Umbilical cord (tissue), 2 donors: ENCODE measurements around the gene CHRD. TPM values are rescaled to one million over a fixed set of nuclear protein-coding genes. Genes with fewer than 3 reads are reported as not detected.

ENCODE experiments used
- DNase-seq: peaks from one replicate; pipeline ENCODE4 v3.0.0-alpha.2; 2015; ENCODE audit warnings: low spot score
- total RNA-seq: library from RNA; depleted of rRNA; stranded (reverse); fragments of >200 nt; gene quantifications from one replicate; pipeline ENCODE4 v1.2.3, GENCODE V29; 2014; ENCODE audit warnings: low replicate concordance; ENCODE audit not compliant: insufficient read depth

The CHRD gene
- total RNA-seq, 1 donor from 2014 or later: 13.7 TPM

DNA sequence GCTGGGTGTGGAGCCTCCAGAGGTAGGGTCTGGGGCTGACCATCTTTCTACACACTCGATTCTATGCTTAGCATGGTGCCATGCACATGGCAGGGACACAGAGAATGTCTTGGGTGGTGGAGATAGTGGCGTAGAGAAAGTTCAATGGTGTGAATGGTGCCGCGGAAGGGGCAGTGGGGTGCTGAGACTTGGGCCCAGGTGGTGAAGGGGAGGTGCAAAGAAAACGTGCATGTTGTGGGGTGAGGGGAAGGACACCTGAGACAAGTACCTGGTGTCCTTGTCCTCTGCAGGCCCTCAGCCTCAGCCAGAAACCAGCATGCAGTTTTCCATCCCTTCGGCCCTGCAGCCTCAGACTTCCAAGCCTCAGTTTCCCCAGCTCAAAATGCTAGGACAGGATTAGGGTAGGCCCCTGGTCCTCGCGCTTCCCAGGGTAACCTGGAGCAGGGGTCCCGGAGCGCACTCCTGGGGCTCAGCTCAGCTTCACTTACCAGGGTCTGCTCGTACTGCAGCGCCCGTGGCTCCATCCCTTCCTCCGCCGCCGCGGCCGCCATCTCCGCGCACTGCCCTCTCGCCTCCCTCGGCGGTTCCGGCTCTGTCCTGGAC lies 18.8 kb upstream of the CHRD start:
- no peak for DNase-seq

DNA sequence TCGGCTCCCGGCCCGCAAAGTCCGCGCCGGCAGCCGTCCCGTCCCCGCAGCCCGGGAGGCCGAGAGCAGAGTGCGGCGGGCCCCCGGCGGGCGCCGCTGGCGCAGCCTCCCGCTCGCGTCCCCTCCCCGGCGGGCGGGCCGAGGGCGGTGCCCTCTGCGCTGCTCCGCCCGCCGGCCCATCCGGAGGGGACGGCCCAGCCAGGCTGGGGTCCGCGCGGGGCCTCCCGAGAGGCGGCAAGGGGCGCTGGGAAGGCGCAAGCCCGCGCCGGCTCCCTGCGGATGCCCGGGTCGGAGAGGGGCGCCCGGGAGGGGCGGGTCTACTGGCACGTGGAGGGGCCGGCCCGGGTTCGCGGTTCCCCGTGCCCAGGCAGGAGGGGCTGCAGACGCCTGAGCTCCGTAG lies 18.3 kb upstream of the CHRD start, which contains the start of the genes CLCN2 and POLR2H:
Gene CLCN2 (minus strand): TSS at position 74 of the 400 bp plus-strand sequence. CDS start 126 bp downstream, outside the sequence.
Gene POLR2H (plus strand): TSS at position 179 of the 400 bp plus-strand sequence. CDS start 1,783 bp downstream, outside the sequence.
- DNase-seq: peak; percentile 82

DNA sequence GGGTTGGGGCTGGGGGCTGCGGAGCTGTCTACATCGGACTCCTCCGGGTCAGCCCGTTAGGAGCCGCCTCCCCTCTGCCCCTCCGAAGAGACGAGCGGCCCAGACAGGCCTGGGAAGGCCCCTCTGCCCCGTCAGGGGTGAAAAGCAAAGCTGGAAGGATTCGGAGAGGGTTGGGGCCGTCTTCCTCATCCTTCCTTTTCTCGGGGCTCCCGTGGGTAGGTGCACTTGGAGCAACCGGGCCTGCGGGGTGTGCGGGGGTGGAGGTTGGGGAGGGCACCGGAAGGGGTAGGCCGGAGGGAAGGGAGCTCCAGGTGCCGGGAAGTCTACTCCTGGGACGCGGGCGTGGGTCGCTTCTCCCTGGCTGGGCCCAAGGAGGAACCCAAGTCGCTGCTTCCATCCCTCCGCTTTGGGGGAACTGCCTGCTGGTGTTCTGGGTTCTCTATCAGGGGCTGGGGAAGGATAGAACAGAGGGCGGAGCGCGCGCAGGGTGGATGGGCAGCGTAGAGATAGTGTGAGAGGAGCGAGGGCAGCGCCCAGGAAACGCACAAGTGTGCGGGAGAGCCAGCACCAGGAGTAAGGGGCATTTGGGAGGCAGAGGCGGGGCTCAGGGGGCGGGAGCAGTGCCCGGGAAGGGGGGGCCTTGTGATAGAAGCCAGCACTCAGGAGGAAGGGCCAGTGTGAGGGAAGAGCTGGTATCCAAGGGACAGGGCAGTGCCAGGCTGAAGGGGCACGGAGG lies 17.8 kb upstream of the CHRD start:
- DNase-seq: peak; percentile 84

DNA sequence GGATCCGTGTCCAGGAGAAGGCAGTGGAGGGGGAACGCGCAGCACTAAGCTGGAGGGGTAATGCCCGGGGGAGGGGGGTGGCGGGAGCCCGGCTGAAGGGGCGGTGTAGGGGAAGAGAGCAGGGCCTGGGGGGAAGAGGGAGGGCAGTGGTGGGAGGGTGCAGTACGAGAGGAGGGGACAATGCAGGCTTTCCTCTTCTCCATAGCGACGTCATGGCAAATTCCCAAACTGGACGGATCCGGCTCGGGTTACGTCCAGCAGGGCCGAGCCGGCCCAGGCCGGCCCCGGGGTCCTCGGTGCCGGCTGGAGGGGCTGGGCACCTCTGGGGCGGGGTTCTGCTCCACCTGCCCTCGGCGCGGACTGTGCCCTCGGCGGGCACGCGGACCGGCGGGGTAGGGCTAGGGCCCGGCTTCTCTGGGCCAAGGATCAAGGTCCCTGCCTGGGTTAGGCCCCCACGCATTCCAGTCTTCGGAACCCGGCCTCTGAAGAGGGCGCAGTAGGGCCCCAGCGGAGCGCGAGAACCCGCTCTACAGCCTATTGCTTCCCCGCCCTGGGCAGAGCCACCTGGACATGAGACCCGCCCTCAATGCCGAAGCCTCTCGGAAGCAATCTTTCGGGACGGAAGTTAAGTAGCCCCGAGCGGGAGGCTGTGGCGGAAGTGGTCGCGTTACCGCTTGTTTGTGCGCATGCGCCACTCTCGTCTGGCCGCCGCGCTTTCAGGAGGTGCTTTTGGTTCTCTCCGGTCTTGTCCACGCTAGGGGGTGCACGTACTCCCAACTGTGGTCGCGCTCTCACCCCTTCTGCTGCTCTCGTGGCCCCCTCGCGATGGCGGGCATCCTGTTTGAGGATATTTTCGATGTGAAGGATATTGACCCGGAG lies 16.9 kb upstream of the CHRD start:
- peak; percentile 99 for DNase-seq

DNA sequence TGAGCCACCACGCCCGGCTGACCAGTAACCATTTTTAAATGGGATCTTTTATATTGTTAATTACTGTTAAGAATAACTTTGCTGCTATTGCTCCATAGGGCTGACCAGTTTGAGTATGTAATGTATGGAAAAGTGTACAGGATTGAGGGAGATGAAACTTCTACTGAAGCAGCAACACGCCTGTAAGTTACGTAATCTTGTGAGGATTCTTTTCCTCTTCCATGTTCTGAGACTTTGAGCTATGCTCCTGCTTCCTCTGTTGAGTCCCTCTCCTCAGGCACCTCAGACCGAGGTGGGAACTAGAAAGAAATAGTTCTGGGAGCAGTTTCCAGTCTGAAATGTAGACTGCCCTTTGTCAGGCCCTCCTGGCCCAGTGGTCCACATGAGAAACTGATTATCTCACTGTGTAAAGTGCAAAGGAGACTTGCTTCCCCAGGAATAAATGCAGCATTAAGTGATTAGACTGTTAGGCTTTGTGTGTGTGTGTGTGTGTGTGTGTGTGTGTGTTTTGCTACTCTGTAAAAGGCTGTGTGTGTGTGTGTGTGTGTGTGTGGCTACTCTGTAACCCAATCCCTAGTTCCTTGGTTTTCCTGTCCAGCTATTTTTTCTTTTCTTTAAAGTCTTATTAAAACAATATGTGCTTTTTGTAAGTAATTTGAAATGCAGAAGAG lies 13.1 kb upstream of the CHRD start:
- no peak for DNase-seq

DNA sequence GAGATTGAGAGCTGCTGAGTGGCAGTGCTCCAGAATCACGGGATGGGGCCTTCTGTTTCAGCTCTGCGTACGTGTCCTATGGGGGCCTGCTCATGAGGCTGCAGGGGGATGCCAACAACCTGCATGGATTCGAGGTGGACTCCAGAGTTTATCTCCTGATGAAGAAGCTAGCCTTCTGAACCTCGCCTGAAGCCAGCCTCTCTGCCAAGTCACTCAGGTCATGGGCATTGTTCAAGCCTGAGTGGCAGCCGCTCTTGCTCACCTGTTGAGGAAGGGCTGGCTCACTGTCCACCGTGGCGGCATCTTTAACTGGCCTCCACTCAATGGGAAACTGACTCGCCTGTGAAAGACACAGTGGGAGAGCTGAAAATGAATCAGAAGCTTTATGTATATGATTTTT lies 11.7 kb upstream of the CHRD start:
- no peak for DNase-seq

DNA sequence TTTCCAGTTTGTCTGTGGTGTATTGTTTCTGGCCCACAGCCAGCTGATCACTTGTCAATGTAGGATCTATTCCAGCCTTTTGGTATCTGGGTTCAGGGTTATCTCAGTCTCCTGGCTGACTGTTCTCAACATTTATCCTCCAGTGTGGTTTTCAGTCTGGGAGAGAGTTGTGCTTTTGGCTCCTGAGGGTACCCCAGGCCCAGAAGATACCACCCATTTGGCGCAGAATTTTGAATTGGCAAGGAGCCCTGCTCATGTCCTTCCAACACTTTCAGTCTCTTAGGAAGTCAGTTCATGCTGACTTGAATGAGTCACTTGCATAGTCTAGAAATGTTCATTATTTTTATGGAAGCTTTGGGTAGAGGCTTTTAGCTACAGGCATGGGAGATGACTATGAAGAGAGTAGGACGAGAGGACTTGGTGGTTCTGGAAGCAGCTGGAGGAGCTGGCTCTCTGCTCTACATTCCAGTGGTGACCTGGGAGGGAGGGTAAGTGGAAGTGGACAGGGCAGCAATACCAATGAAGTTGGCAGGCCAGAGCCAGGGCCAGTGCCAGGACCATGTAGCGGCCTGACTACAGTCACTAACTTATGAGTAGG lies 11.2 kb upstream of the CHRD start:
- DNase-seq: no peak

DNA sequence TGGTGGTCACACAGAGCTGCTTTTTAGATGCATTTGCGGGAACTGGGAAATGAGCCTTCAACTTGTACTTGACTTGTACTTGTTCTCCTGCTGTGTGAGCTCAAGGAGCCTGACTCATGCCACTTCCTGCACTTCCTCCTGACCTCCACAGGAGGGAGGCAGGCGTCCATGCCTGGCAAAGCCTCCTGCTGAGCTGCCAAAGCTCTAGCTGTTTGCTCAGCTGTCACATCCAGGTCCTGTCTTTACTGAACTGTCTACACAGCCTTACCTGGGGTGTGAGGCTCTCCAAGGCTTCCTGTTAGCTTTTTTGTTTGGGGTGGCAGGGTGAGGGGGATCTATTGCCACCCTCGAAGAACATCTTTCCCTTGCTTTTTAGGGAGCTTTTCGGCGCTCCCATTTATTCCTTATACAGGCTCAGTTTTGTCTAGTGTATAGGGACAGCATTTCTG lies 8.3 kb upstream of the CHRD start:
- peak; percentile 91 for DNase-seq

DNA sequence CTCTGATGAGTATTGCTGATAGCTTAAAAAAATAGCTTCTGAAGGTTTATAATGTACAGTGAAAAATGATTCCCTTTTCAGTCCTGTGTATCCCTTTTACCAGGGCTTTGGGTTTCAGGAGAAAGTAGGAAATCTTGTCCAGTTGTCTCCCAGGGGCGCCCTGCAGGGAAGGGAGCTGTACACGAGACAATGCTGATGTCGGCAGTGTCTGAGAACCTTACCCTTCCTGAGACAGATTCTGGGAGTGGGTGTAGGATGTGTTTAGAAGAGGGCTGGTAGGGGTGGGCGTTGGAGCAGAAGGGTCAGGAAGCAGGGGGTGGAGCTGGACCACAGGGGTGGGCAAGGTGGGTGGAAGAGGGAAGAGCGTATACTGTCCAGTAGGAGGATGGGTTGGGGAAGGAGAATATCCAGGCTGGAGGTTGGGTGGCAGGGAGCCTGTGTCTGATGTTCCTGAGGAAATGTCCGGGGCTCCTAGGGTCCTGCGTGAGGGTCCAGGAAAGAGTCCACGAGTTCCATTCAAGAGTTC lies 7.5 kb upstream of the CHRD start:
- DNase-seq: no peak

DNA sequence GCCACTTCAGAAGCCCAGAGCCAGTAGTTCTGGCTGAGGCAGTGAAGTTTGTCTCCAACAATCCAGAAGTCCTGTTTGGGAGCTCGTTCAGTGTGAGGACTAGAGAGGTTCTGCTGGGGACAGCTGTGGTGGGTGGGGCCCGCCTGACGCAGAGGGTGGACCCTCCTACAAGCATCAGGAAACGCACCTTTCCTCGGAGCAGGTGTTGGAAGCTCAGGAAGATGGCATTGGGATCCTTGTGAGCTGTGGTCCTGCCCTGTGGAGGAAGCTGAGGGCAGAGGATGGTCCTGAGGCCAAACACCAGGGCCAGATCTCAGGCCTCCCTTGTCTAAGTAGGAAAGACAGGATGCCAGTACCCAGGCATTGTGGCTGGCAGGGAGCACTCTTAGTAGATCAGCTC lies 6.9 kb upstream of the CHRD start:
- no peak for DNase-seq

DNA sequence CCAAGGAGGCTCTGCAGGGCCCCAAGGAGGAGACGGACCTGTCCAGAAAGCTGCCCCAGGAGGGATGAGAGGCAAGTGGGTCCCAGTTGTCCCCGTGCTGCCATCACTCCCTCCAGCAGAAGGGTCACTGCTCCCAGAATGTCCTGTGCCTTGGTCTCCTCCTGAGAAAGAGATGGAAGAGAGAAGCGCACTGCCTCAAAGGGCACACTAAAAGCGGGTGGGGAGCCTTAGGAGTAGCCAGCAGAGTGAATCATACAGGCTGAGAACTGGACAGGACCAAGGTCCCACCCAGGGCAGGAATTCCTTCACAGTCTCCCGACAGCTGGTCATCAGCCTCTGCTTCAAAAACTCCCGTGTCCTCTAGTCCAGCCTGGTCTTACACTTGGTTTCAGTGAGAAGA lies 6.4 kb upstream of the CHRD start:
- DNase-seq: peak; percentile 25

DNA sequence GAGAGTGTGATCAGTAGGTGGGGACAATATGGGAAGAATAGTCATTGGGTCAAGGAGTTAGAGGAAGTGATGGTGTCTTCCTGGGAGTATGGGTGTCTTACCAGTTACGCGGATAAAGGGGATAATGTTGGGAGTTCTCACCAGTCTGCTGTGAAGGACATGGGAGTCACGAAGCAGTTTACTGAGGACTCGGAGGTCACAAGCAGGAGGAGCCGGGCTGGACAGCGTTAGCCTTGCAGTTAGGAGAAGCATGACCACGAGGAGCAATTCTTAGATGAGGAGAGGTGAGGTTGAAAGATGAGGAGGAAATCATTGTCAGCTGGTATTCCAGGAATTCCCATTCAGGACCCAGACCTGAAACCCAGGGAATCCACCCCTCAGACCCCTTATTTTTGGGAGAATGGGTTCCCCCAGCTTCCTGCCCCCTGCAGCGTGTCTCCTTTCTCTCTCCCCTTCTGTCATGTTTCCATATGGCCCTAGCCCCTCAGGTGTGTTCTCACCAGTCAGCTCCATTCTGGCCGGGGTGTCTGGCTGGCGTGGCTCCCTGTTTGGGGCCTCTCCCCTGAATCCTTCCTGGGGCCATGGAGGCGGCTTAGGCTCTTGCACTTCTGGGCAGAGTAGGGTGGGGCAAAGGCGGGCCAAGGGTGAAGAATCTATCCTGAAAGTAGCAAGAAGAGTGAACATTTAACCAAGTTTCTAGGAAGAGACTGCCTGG lies 4.0 kb upstream of the CHRD start:
- no peak for DNase-seq

DNA sequence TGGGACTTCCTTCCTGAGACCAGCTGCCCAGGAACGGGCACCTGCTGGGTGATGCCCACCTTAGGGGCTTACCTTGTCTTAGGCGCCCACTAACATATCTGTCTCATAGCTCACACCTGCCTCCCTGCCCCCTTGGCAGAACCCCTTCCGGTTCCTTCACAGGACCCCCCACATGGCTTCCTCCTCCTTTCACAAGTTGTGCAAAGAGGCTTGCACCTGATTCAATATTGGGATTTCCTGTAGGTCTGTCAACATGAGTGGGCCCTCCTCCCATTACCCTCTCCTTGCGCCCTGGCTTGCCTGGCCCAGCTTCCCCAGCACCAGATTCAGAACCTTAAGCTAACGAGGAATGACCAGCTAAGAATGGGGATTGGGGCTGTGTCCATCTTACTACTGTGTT lies 2.5 kb upstream of the CHRD start:
- no peak for DNase-seq

DNA sequence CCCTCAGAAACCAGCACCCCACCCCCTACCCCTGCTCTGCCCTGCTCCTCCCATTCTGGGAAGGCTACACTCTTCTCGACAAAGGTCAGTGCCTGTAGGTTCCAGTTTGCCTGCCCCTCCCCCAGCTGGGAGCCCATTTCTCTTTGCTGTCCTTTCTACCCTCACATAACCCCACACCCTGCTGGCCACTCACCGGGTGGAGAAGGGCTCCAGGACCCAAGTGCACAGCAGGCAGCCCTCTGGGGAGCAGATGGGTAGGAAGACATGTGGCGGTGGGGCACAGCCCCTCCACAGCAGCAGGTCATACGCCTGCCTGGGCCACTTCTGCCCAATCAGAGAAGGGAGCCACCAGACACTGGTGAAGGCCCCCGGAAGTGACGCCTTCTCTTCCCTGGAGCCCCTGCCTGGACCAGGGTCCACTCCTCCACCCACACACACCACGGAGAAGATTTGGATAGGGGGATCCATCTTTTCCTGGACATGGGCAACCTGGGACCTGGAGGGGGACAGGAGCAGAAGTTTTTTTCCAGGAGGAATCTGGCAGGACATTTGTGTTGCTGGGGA lies 1.9 kb upstream of the CHRD start, which contains the start of gene THPO:
Gene THPO (minus strand): TSS at position 326 of the 564 bp plus-strand sequence. CDS start 1,948 bp downstream, outside the sequence.
- DNase-seq: no peak

DNA sequence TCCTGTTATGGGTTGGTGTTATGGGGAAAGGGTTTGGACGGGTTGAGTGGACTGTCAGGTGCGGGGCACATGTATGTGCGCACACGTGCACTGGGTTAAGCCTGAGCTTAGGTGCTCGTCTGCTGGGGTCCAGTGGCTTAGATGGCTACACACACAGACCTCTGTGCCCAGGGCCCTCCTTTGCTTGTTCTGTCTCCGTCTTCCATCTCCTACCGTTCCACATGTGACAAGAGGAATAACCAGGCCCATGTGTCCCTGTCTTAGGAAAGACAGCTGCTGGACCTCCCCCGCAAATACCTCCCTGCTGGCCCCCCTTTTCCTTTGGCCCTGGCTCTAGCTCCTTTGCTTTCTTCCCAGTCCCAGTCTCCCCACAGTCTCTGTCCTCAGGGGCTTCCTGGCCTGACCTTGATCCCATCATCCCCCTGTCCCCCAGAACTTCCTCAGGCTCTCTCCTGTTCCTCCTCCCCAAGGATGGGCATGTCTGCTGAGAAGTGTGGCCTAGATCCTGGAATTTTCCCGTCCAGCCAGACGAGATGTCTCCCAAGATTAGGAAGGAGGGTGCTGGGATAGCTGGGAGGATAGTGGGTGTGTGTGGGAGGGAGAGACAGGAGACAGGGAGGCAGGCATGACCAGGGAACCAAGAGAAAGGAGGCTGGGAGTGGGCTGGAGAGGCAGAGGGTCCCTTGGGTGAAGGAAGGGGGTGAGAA lies 1.1 kb upstream of the CHRD start:
- no peak for DNase-seq

DNA sequence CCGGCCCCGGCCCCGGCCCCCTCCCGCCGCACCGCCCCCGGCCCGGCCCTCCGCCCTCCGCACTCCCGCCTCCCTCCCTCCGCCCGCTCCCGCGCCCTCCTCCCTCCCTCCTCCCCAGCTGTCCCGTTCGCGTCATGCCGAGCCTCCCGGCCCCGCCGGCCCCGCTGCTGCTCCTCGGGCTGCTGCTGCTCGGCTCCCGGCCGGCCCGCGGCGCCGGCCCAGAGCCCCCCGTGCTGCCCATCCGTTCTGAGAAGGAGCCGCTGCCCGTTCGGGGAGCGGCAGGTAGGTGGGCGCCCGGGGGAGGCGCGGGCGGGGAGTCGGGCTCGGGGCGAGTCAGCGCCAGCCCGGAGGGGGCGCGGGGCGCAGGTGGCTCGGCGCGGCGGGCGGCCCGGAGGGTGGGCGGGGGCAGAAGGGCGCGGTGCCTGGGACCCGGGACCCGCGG lies 352 bp downstream of the CHRD start:
- DNase-seq: peak; percentile 61

DNA sequence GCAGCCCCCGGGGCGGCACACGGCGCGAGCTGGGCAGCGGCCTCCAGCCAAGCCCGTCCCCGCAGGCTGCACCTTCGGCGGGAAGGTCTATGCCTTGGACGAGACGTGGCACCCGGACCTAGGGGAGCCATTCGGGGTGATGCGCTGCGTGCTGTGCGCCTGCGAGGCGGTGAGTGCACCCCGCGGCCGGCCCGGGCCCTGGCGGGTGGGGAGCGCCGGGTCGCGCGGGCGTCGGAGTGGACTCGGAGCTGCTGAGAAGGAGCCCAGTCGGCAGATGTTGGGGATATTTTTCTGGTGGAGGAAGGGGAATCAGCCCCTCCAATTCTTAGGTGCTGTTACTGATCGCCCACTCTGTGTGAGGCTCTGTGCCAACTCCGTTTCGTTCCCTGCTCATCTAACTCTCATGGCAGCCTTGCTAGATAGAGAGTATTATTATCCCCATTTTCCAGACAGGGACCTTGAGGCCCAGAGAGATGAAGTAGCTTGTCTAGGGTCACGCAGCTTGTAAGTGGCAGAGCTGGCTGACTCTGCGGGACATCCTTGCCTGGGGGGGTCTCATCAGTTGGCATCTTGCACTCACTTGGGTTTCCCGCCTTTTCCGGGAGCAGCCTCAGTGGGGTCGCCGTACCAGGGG lies 890 bp downstream of the CHRD start:
- DNase-seq: no peak
